SK-N-MC (cell line): ENCODE data around the gene AHNAK.

Experiments used
- EZH2 ChIP-seq: fragments of 200-600 bp; sonication (generic); IDR thresholded peaks from one replicate; pipeline ENCODE4 v1.6.1; 2017; ENCODE audit warnings: antibody characterized with exemption
- FOXP2 ChIP-seq: optimal IDR thresholded peaks from 2 replicates; pipeline ENCODE3; 2011; ENCODE audit warnings: mild to moderate bottlenecking, moderate library complexity; ENCODE audit not compliant: insufficient read depth; ENCODE audit errors: extremely low read length, control extremely low read depth
- POLR2AphosphoS5 ChIP-seq: IDR thresholded peaks from 2 replicates; pipeline ENCODE4 v1.6.1; 2012; ENCODE audit warnings: mild to moderate bottlenecking, low read depth, low read length, borderline replicate concordance

- no peak for TF ChIP-seq EZH2
- no peak for TF ChIP-seq POLR2AphosphoS5
- no peak for TF ChIP-seq FOXP2
These were observed 34.5 kb upstream of the AHNAK start for GRCh38 chr11:62580959-62581715.
